Heart left ventricle (tissue), 13 donors: ENCODE data around the gene ARMC2.

Experiments used
- CTCF ChIP-seq, 12 donors: fragments of 200-600 bp; sonication (generic) in 4 of 12; IDR thresholded peaks; one replicate each; pipeline versions ENCODE4 v1.5.0 to v1.8.0; 2018 to 2022; ENCODE audit warnings: antibody characterized with exemption in 12 of 12, mild to moderate bottlenecking in 5 of 12
- POLR2A ChIP-seq, 2 donors: fragments of 450-650 bp; IDR thresholded peaks; one replicate each; pipeline ENCODE4 v1.6.1; 2017; ENCODE audit warnings: antibody characterized with exemption in 2 of 2, mild to moderate bottlenecking in 2 of 2, moderate library complexity in 2 of 2
- donor health status: ischemic (EF 13 %, LVEDD 7.1; RV severe dilation, severe dysfunction).
- donor health status: DM: no; HTN: yes; CAD: no.
- donor health status: DM: no; HTN: no; CAD: no.
- donor health status: ischemic (EF 25% LVEDD 6.9; RV normal size, moderate dysfunction).
- donor health status: ischemic (EF 25% LVEDD 5.7; RV mildly dilated, moderate dysfunction).
- donor health status: ischemic (EF 35%, LVEDD 5.7; RV mildly dilated, moderate dysfunction).
- donor health status: nonischemic (EF 11% LVEDD 7.7; RV severe dilation, severe dysfunction).
- donor health status: DM: yes; HTN: yes; CAD: no.
- donor health status: PGD.
- donor health status: ischemic (EF 29% LVEDD 5.4; RV normal size, mild dysfunction).
- donor health status: nonischemic (EF 23%, LVEDD 6.1; RV moderate dilation, normal function).

GRCh38 chr6:109001291-109001894 is 153.2 kb downstream of the ARMC2 start:
- no peak for TF ChIP-seq CTCF (IDR thresholded peaks at IDR 0.05)
- no peak for TF ChIP-seq POLR2A (IDR thresholded peaks at IDR 0.05)
